Measurements from ENCODE around the gene CNTLN. TPM values are rescaled to one million over a fixed set of nuclear protein-coding genes. Genes with fewer than 3 reads are reported as not detected.

The CNTLN gene
- total and polyA plus RNA-seq, 2 donors (not counting 1 experiment from before 2014, with no cell fraction given): 0.30 to 0.94 TPM

GRCh38 chr9:17433526-17433925 lies 298.7 kb downstream of the CNTLN start:
- no peak overlapping the region for H3K27ac ChIP-seq (ENCODE audit: low read length in 2 of 2)
- Mint-ChIP-seq H3K4me3 (no peak overlapping the region), H3K4me1 (no peaks in the 10 kb centered on the region), H3K9me3 (ENCODE audit: insufficient read depth) (peaks cover 1% of the 10 kb centered on the region), H3K27ac (no peak overlapping the region), H3K27me3 (no peaks in the 10 kb centered on the region)
- no peaks in the 10 kb centered on the region for H4K20me1 ChIP-seq (ENCODE audit: control insufficient read depth, insufficient read depth, low read length, poor library complexity, severe bottlenecking)
- H3K9me3 ChIP-seq (ENCODE audit: control extremely low read depth in 1 of 3, control insufficient read depth in 2 of 3, insufficient read depth in 1 of 3, low read length in 2 of 3): no peaks in the 10 kb centered on the region
- H3K9ac ChIP-seq (ENCODE audit: low read length): no peak overlapping the region
- ChIA-PET CTCF (no interaction called here), POLR2A (no interaction called here)
- DNase-seq (no peak), ATAC-seq (ENCODE audit: low read depth) (no peak)
- H3K4me2 ChIP-seq (replicated peaks; ENCODE audit: low read depth, low read length, poor library complexity, severe bottlenecking): no peak overlapping the region
- no peaks in the 10 kb centered on the region for H3K79me2 ChIP-seq (ENCODE audit: control insufficient read depth, insufficient read depth, low read length)
- H3K4me3 ChIP-seq (ENCODE audit: control extremely low read depth in 1 of 5, extremely low read depth in 1 of 5, insufficient read depth in 1 of 5, low read depth in 2 of 5, low read length in 4 of 5): no peak overlapping the region
- no peaks in the 10 kb centered on the region for H3K36me3 ChIP-seq (replicated peaks in 1 of 2; ENCODE audit: control extremely low read depth in 1 of 2, control insufficient read depth in 1 of 2, extremely low read depth in 1 of 2, insufficient read depth in 2 of 2, low read length in 1 of 2)
- H3K27me3 ChIP-seq (replicated peaks in 1 of 4; ENCODE audit: control extremely low read depth in 1 of 4, control insufficient read depth in 3 of 4, insufficient read depth in 4 of 4, low read length in 3 of 4): no peaks in the 10 kb centered on the region
- intact Hi-C loops (cut with micrococcal nuclease): no loop called here
- TF ChIP-seq EZH2 (IDR thresholded peaks at IDR 0.05; ENCODE audit: borderline replicate concordance, insufficient read depth, low read depth, low read length, poor library complexity, severe bottlenecking): no peak
- TF ChIP-seq, protein P1, sequence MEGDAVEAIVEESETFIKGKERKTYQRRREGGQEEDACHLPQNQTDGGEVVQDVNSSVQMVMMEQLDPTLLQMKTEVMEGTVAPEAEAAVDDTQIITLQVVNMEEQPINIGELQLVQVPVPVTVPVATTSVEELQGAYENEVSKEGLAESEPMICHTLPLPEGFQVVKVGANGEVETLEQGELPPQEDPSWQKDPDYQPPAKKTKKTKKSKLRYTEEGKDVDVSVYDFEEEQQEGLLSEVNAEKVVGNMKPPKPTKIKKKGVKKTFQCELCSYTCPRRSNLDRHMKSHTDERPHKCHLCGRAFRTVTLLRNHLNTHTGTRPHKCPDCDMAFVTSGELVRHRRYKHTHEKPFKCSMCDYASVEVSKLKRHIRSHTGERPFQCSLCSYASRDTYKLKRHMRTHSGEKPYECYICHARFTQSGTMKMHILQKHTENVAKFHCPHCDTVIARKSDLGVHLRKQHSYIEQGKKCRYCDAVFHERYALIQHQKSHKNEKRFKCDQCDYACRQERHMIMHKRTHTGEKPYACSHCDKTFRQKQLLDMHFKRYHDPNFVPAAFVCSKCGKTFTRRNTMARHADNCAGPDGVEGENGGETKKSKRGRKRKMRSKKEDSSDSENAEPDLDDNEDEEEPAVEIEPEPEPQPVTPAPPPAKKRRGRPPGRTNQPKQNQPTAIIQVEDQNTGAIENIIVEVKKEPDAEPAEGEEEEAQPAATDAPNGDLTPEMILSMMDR (IDR thresholded peaks at IDR 0.05): no peak
- H2AFZ ChIP-seq (ENCODE audit: insufficient read depth, low read depth, low read length, poor library complexity, severe bottlenecking): no peak overlapping the region
- no CpG with 5 or more reads among the region's 6 CpGs for WGBS (ENCODE audit: insufficient coverage)
- H3K4me1 ChIP-seq (ENCODE audit: control insufficient read depth in 2 of 2, insufficient read depth in 2 of 2, low read length in 2 of 2): no peaks in the 10 kb centered on the region

DNA sequence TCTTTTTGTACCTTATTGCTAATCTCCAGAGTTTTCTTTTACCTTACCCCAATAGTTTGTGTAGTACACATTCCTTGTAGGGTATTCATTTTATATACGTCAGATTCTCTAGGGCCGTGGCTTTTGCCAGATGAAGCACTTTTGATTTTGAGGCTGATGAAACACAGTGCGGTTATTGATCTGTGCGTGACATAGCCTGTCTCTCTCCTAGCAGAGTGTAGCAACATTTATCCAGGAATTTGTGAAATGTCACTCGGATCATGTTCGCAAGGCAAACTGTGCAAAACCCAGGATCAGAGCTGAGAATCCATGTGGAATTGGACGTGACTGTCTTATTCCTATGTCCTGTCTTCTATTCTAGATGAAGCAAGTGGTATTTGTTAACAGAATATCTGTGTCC lies 302.0 kb downstream of the CNTLN start:
- no peak overlapping the region for H3K27ac Mint-ChIP-seq
- no peak overlapping the region for H3K4me3 ChIP-seq (ENCODE audit: control extremely low read depth in 1 of 5, extremely low read depth in 1 of 5, insufficient read depth in 1 of 5, low read depth in 2 of 5, low read length in 4 of 5)
- H3K36me3 ChIP-seq (replicated peaks in 1 of 2; ENCODE audit: control extremely low read depth in 1 of 2, control insufficient read depth in 1 of 2, extremely low read depth in 1 of 2, insufficient read depth in 2 of 2, low read length in 1 of 2): no peaks in the 10 kb centered on the region
- no peak overlapping the region for H3K4me2 ChIP-seq (replicated peaks; ENCODE audit: low read depth, low read length, poor library complexity, severe bottlenecking)
- ChIA-PET POLR2A (no interaction called here), CTCF (no interaction called here)
- no peak overlapping the region for H3K9ac ChIP-seq (ENCODE audit: low read length)
- WGBS (ENCODE audit: insufficient coverage): 99% methylated on average over 6 of the region's 7 CpGs
- no peak overlapping the region for H2AFZ ChIP-seq (ENCODE audit: insufficient read depth, low read depth, low read length, poor library complexity, severe bottlenecking)
- no peak for ATAC-seq (ENCODE audit: low read depth)
- intact Hi-C loops (cut with micrococcal nuclease): no loop called here
- H3K4me3 Mint-ChIP-seq: no peak overlapping the region
- H3K9me3 Mint-ChIP-seq (ENCODE audit: insufficient read depth): peaks cover 4% of the 10 kb centered on the region
- H3K4me1 ChIP-seq (ENCODE audit: control insufficient read depth in 2 of 2, insufficient read depth in 2 of 2, low read length in 2 of 2): no peaks in the 10 kb centered on the region
- no peaks in the 10 kb centered on the region for H3K27me3 ChIP-seq (replicated peaks in 1 of 4; ENCODE audit: control extremely low read depth in 1 of 4, control insufficient read depth in 3 of 4, insufficient read depth in 4 of 4, low read length in 3 of 4)
- no peaks in the 10 kb centered on the region for H3K4me1 Mint-ChIP-seq
- H3K27ac ChIP-seq (ENCODE audit: low read length in 2 of 2): no peak overlapping the region
- peaks cover 0 to 5% (median 4%) of the 10 kb centered on the region in 3 donors for H3K9me3 ChIP-seq (ENCODE audit: control extremely low read depth in 1 of 3, control insufficient read depth in 2 of 3, insufficient read depth in 1 of 3, low read length in 2 of 3)
- no peaks in the 10 kb centered on the region for H3K27me3 Mint-ChIP-seq
- H4K20me1 ChIP-seq (ENCODE audit: control insufficient read depth, insufficient read depth, low read length, poor library complexity, severe bottlenecking): no peaks in the 10 kb centered on the region
- TF ChIP-seq EZH2 (IDR thresholded peaks at IDR 0.05; ENCODE audit: borderline replicate concordance, insufficient read depth, low read depth, low read length, poor library complexity, severe bottlenecking): no peak
- TF ChIP-seq, protein P1 (IDR thresholded peaks at IDR 0.05): no peak
- H3K79me2 ChIP-seq (ENCODE audit: control insufficient read depth, insufficient read depth, low read length): no peaks in the 10 kb centered on the region
- DNase-seq: no peak
